HPDE6-E6E7 (cell line): ENCODE measurements around the gene SHISA9.
"Not testable (repeated sequence)": the region's sequence is repeated elsewhere in the genome, so short reads cannot be mapped to it uniquely, and the experiment has no call there.

Experiments
- DNase-seq: peaks from one replicate; pipeline ENCODE4 v3.0.0; 2011; ENCODE audit warnings: missing footprints; ENCODE audit errors: extremely low spot score

SHISA9 gene

GRCh38 chr16:12900156-12900555, 1.2 kb upstream of the SHISA9 start:
- DNase-seq: no peak

GRCh38 chr16:12900599-12901203, 697 bp upstream of the SHISA9 start:
- DNase-seq: no peak

- DNase-seq: no peak
Measured at GRCh38 chr16:12901204-12901596, 198 bp upstream of the SHISA9 start.

GRCh38 chr16:12902511-12903372, 1.3 kb downstream of the SHISA9 start:
- DNase-seq: no peak

GRCh38 chr16:12903407-12904328, 2.3 kb downstream of the SHISA9 start:
- no peak for DNase-seq

- DNase-seq: no peak
Measured at GRCh38 chr16:12904329-12904671, 2.9 kb downstream of the SHISA9 start.

GRCh38 chr16:12906271-12906670, 4.9 kb downstream of the SHISA9 start:
- no peak for DNase-seq

- DNase-seq: no peak
Measured at GRCh38 chr16:12906765-12907516, 5.5 kb downstream of the SHISA9 start.

GRCh38 chr16:12907670-12908233, 6.4 kb downstream of the SHISA9 start:
- DNase-seq: no peak

GRCh38 chr16:12917246-12917645, 15.8 kb downstream of the SHISA9 start:
- DNase-seq: no peak

GRCh38 chr16:12917653-12918052, 16.3 kb downstream of the SHISA9 start:
- no peak for DNase-seq

GRCh38 chr16:12920739-12921138, 19.3 kb downstream of the SHISA9 start:
- no peak for DNase-seq

- not testable (repeated sequence) for DNase-seq
Measured at GRCh38 chr16:12923640-12924039, 22.2 kb downstream of the SHISA9 start.

- DNase-seq: no peak
Measured at GRCh38 chr16:12925026-12925800, 23.8 kb downstream of the SHISA9 start.

- DNase-seq: no peak
Measured at GRCh38 chr16:12927591-12927990, 26.2 kb downstream of the SHISA9 start.

GRCh38 chr16:12930881-12931280, 29.5 kb downstream of the SHISA9 start:
- DNase-seq: no peak

- no peak for DNase-seq
Measured at GRCh38 chr16:12936391-12936790, 35.0 kb downstream of the SHISA9 start.

GRCh38 chr16:12941896-12942295, 40.5 kb downstream of the SHISA9 start:
- DNase-seq: no peak

- DNase-seq: no peak
Measured at GRCh38 chr16:12942861-12943260, 41.5 kb downstream of the SHISA9 start.

- DNase-seq: no peak
Measured at GRCh38 chr16:12944300-12944699, 42.9 kb downstream of the SHISA9 start.
